ENCODE results near the gene HPSE2.
"Not testable (repeated sequence)": the region's sequence is repeated elsewhere in the genome, so short reads cannot be mapped to it uniquely, and the experiment has no call there.

HPSE2 gene

GRCh38 chr10:98513704-98514103 lies 721.9 kb downstream of the HPSE2 start:
- Histone ChIP-seq H3K9ac (ENCODE audit: low read length) (no peak overlapping the region), H3K79me1 (ENCODE audit: low read length) (no peaks in the 10 kb centered on the region), H3K4me2 (ENCODE audit: low read length) (no peak overlapping the region), H3K23ac (ENCODE audit: low read length) (no peak overlapping the region), H3K4ac (ENCODE audit: low read depth, low read length) (no peak overlapping the region), H3K56ac (ENCODE audit: low read length) (no peak overlapping the region), H2BK5ac (ENCODE audit: low read length) (no peak overlapping the region), H3K27ac (ENCODE audit: low read depth, low read length) (no peak overlapping the region), H2AK5ac (ENCODE audit: low read length) (no peak overlapping the region), H3K4me3 (ENCODE audit: low read length) (no peak overlapping the region), H3K4me1 (ENCODE audit: control insufficient read depth, low read depth, low read length) (peaks cover 4% of the 10 kb centered on the region), H3K36me3 (ENCODE audit: control insufficient read depth, insufficient read depth, low read length) (no peaks in the 10 kb centered on the region), H3K27me3 (ENCODE audit: insufficient read depth, low read length, poor library complexity) (no peaks in the 10 kb centered on the region), H2BK120ac (ENCODE audit: low read depth, low read length) (no peak overlapping the region), H3K79me2 (ENCODE audit: control insufficient read depth, insufficient read depth, low read length) (no peaks in the 10 kb centered on the region), H4K5ac (ENCODE audit: low read length) (no peak overlapping the region), H4K8ac (ENCODE audit: low read depth, low read length) (no peak overlapping the region), H3K18ac (ENCODE audit: low read length) (no peak overlapping the region), H2BK15ac (replicated peaks; ENCODE audit: low read depth) (no peak overlapping the region)
- DNase-seq, result no peak
- no CpG with 5 or more reads among the region's 1 CpG for WGBS (ENCODE audit: extremely low coverage, insufficient coverage, low lambda C conversion rate)

- Histone ChIP-seq H3K79me2 (ENCODE audit: control insufficient read depth, insufficient read depth, low read length) (no peaks in the 10 kb centered on the region), H2AK5ac (ENCODE audit: low read length) (no peak overlapping the region), H3K79me1 (ENCODE audit: low read length) (no peaks in the 10 kb centered on the region), H3K56ac (ENCODE audit: low read length) (no peak overlapping the region), H2BK5ac (ENCODE audit: low read length) (no peak overlapping the region), H3K4me2 (ENCODE audit: low read length) (no peak overlapping the region), H3K4me3 (ENCODE audit: low read length) (no peak overlapping the region), H3K23ac (ENCODE audit: low read length) (no peak overlapping the region), H3K36me3 (ENCODE audit: control insufficient read depth, insufficient read depth, low read length) (no peaks in the 10 kb centered on the region), H2BK120ac (ENCODE audit: low read depth, low read length) (no peak overlapping the region), H2BK15ac (replicated peaks; ENCODE audit: low read depth) (no peak overlapping the region), H4K5ac (ENCODE audit: low read length) (no peak overlapping the region), H3K18ac (ENCODE audit: low read length) (no peak overlapping the region), H3K27me3 (ENCODE audit: insufficient read depth, low read length, poor library complexity) (peaks cover 2% of the 10 kb centered on the region), H4K8ac (ENCODE audit: low read depth, low read length) (no peak overlapping the region), H3K4me1 (ENCODE audit: control insufficient read depth, low read depth, low read length) (peaks cover 4% of the 10 kb centered on the region), H3K27ac (ENCODE audit: low read depth, low read length) (no peak overlapping the region), H3K9ac (ENCODE audit: low read length) (no peak overlapping the region), H3K4ac (ENCODE audit: low read depth, low read length) (no peak overlapping the region)
- DNase-seq, result no peak
- WGBS (ENCODE audit: extremely low coverage, insufficient coverage, low lambda C conversion rate), result no CpG with 5 or more reads among the region's 1 CpG
Observed at GRCh38 chr10:98511876-98512275, 723.8 kb downstream of the HPSE2 start.

- Histone ChIP-seq H3K4me2 (ENCODE audit: low read length) (no peak overlapping the region), H3K4ac (ENCODE audit: low read depth, low read length) (no peak overlapping the region), H4K5ac (ENCODE audit: low read length) (no peak overlapping the region), H3K27me3 (ENCODE audit: insufficient read depth, low read length, poor library complexity) (peaks cover 2% of the 10 kb centered on the region), H2BK120ac (ENCODE audit: low read depth, low read length) (no peak overlapping the region), H2BK5ac (ENCODE audit: low read length) (no peak overlapping the region), H3K23ac (ENCODE audit: low read length) (no peak overlapping the region), H3K36me3 (ENCODE audit: control insufficient read depth, insufficient read depth, low read length) (no peaks in the 10 kb centered on the region), H3K4me1 (ENCODE audit: control insufficient read depth, low read depth, low read length) (no peaks in the 10 kb centered on the region), H3K9ac (ENCODE audit: low read length) (no peak overlapping the region), H2AK5ac (ENCODE audit: low read length) (no peak overlapping the region), H3K79me1 (ENCODE audit: low read length) (no peaks in the 10 kb centered on the region), H3K56ac (ENCODE audit: low read length) (no peak overlapping the region), H4K8ac (ENCODE audit: low read depth, low read length) (no peak overlapping the region), H2BK15ac (replicated peaks; ENCODE audit: low read depth) (no peak overlapping the region), H3K27ac (ENCODE audit: low read depth, low read length) (no peak overlapping the region), H3K4me3 (ENCODE audit: low read length) (no peak overlapping the region), H3K79me2 (ENCODE audit: control insufficient read depth, insufficient read depth, low read length) (no peaks in the 10 kb centered on the region), H3K18ac (ENCODE audit: low read length) (no peak overlapping the region)
- WGBS (ENCODE audit: extremely low coverage, insufficient coverage, low lambda C conversion rate), result no CpG with 5 or more reads among the region's 4 CpGs
- DNase-seq, result no peak
Observed at GRCh38 chr10:98510412-98510995, 725.1 kb downstream of the HPSE2 start.

- no peaks in the 10 kb centered on the region for H3K4me1 ChIP-seq (ENCODE audit: control insufficient read depth, low read depth, low read length)
- H2BK15ac ChIP-seq (replicated peaks; ENCODE audit: low read depth), result no peak overlapping the region
- no peaks in the 10 kb centered on the region for H3K36me3 ChIP-seq (ENCODE audit: control insufficient read depth, insufficient read depth, low read length)
- no peak overlapping the region for H2BK120ac ChIP-seq (ENCODE audit: low read depth, low read length)
- no peak overlapping the region for H2AK5ac ChIP-seq (ENCODE audit: low read length)
- H3K27me3 ChIP-seq (ENCODE audit: insufficient read depth, low read length, poor library complexity), result peaks cover 2% of the 10 kb centered on the region
- no peaks in the 10 kb centered on the region for H3K79me2 ChIP-seq (ENCODE audit: control insufficient read depth, insufficient read depth, low read length)
- H3K56ac ChIP-seq (ENCODE audit: low read length), result no peak overlapping the region
- no peak overlapping the region for H3K9ac ChIP-seq (ENCODE audit: low read length)
- H3K4ac ChIP-seq (ENCODE audit: low read depth, low read length), result no peak overlapping the region
- no peak overlapping the region for H3K4me2 ChIP-seq (ENCODE audit: low read length)
- H3K18ac ChIP-seq (ENCODE audit: low read length), result no peak overlapping the region
- no peak overlapping the region for H2BK5ac ChIP-seq (ENCODE audit: low read length)
- no peak for DNase-seq
- H3K79me1 ChIP-seq (ENCODE audit: low read length), result no peaks in the 10 kb centered on the region
- no peak overlapping the region for H4K8ac ChIP-seq (ENCODE audit: low read depth, low read length)
- no peak overlapping the region for H3K4me3 ChIP-seq (ENCODE audit: low read length)
- H4K5ac ChIP-seq (ENCODE audit: low read length), result no peak overlapping the region
- H3K27ac ChIP-seq (ENCODE audit: low read depth, low read length), result no peak overlapping the region
- no CpG with 5 or more reads among the region's 7 CpGs for WGBS (ENCODE audit: extremely low coverage, insufficient coverage, low lambda C conversion rate)
- H3K23ac ChIP-seq (ENCODE audit: low read length), result no peak overlapping the region
Observed at GRCh38 chr10:98509745-98510144, 725.9 kb downstream of the HPSE2 start.

GRCh38 chr10:98502535-98502934 lies 733.1 kb downstream of the HPSE2 start:
- not testable (repeated sequence) for H2BK15ac ChIP-seq (replicated peaks; ENCODE audit: low read depth); H3K36me3 ChIP-seq (ENCODE audit: control insufficient read depth, insufficient read depth, low read length); H3K4me1 ChIP-seq (ENCODE audit: control insufficient read depth, low read depth, low read length); H2AK5ac ChIP-seq (ENCODE audit: low read length); H3K9ac ChIP-seq (ENCODE audit: low read length); H3K4ac ChIP-seq (ENCODE audit: low read depth, low read length); H3K23ac ChIP-seq (ENCODE audit: low read length); H3K79me2 ChIP-seq (ENCODE audit: control insufficient read depth, insufficient read depth, low read length); H3K4me3 ChIP-seq (ENCODE audit: low read length); H4K5ac ChIP-seq (ENCODE audit: low read length); H3K27me3 ChIP-seq (ENCODE audit: insufficient read depth, low read length, poor library complexity); H3K18ac ChIP-seq (ENCODE audit: low read length); H3K79me1 ChIP-seq (ENCODE audit: low read length); H2BK5ac ChIP-seq (ENCODE audit: low read length); H3K27ac ChIP-seq (ENCODE audit: low read depth, low read length); H3K4me2 ChIP-seq (ENCODE audit: low read length); H3K56ac ChIP-seq (ENCODE audit: low read length); H4K8ac ChIP-seq (ENCODE audit: low read depth, low read length); DNase-seq; H2BK120ac ChIP-seq (ENCODE audit: low read depth, low read length)
- no CpG with 5 or more reads among the region's 2 CpGs for WGBS (ENCODE audit: extremely low coverage, insufficient coverage, low lambda C conversion rate)

- H3K79me1 ChIP-seq (ENCODE audit: low read length), result no peaks in the 10 kb centered on the region
- H3K27me3 ChIP-seq (ENCODE audit: insufficient read depth, low read length, poor library complexity), result no peaks in the 10 kb centered on the region
- no peak overlapping the region for H3K27ac ChIP-seq (ENCODE audit: low read depth, low read length)
- no peaks in the 10 kb centered on the region for H3K36me3 ChIP-seq (ENCODE audit: control insufficient read depth, insufficient read depth, low read length)
- H4K8ac ChIP-seq (ENCODE audit: low read depth, low read length), result no peak overlapping the region
- no peak overlapping the region for H3K4me2 ChIP-seq (ENCODE audit: low read length)
- no peak overlapping the region for H3K9ac ChIP-seq (ENCODE audit: low read length)
- H3K56ac ChIP-seq (ENCODE audit: low read length), result no peak overlapping the region
- H3K18ac ChIP-seq (ENCODE audit: low read length), result no peak overlapping the region
- H2AK5ac ChIP-seq (ENCODE audit: low read length), result no peak overlapping the region
- H2BK15ac ChIP-seq (replicated peaks; ENCODE audit: low read depth), result no peak overlapping the region
- no CpG with 5 or more reads among the region's 1 CpG for WGBS (ENCODE audit: extremely low coverage, insufficient coverage, low lambda C conversion rate)
- no peak overlapping the region for H3K4ac ChIP-seq (ENCODE audit: low read depth, low read length)
- H3K23ac ChIP-seq (ENCODE audit: low read length), result no peak overlapping the region
- no peak overlapping the region for H4K5ac ChIP-seq (ENCODE audit: low read length)
- DNase-seq, result no peak
- H3K4me3 ChIP-seq (ENCODE audit: low read length), result no peak overlapping the region
- no peaks in the 10 kb centered on the region for H3K79me2 ChIP-seq (ENCODE audit: control insufficient read depth, insufficient read depth, low read length)
- no peak overlapping the region for H2BK120ac ChIP-seq (ENCODE audit: low read depth, low read length)
- H3K4me1 ChIP-seq (ENCODE audit: control insufficient read depth, low read depth, low read length), result no peaks in the 10 kb centered on the region
- H2BK5ac ChIP-seq (ENCODE audit: low read length), result no peak overlapping the region
Observed at GRCh38 chr10:98492763-98493162, 742.9 kb downstream of the HPSE2 start.

Data from mesendoderm (in vitro differentiated cells).